GM23338 (cell line): ENCODE measurements around the gene RLF. TPM values are rescaled to one million over a fixed set of nuclear protein-coding genes. Genes with fewer than 3 reads are reported as not detected.

Source experiments
- ATAC-seq: fragments of 200-7000 bp; cut with Tn5 transposase; 3 replicates; pipeline ENCODE4 v1.9.1; 2020
- DNase-seq: peaks from one replicate; pipeline ENCODE4 v3.0.0-alpha.2; 2015; ENCODE audit warnings: low spot score
- H2AFZ ChIP-seq: fragments of 200-600 bp; sonication (generic); 2 replicates; pipeline ENCODE4 v1.8.0; 2016; ENCODE audit warnings: antibody characterized with exemption, mild to moderate bottlenecking, moderate library complexity
- H3F3A ChIP-seq: fragments of 200-600 bp; sonication (generic); replicated peaks from 2 replicates; pipeline ENCODE4 v1.8.0; 2017; ENCODE audit warnings: antibody characterized with exemption, mixed run types, low read depth
- H3K27ac ChIP-seq: fragments of 200-600 bp; sonication (generic); 2 replicates; pipeline ENCODE4 v1.6.1; 2016; ENCODE audit warnings: low read depth
- H3K27me3 ChIP-seq: fragments of 200-600 bp; sonication (generic); 2 replicates; pipeline ENCODE4 v1.8.0; 2016; ENCODE audit warnings: mild to moderate bottlenecking, mixed run types, moderate library complexity; ENCODE audit not compliant: insufficient read depth
- H3K36me3 ChIP-seq: fragments of 200-600 bp; sonication (generic); 2 replicates; pipeline ENCODE4 v1.8.0; 2016; ENCODE audit warnings: mild to moderate bottlenecking; ENCODE audit not compliant: insufficient read depth
- H3K4me1 ChIP-seq: fragments of 200-600 bp; sonication (generic); 2 replicates; pipeline ENCODE4 v1.8.0; 2016; ENCODE audit warnings: mild to moderate bottlenecking, moderate library complexity; ENCODE audit not compliant: insufficient read depth
- H3K4me2 ChIP-seq: fragments of 200-600 bp; sonication (generic); 2 replicates; pipeline ENCODE4 v1.7.1; 2017; ENCODE audit warnings: mixed run types
- H3K4me3 ChIP-seq: fragments of 200-600 bp; sonication (generic); 2 replicates; pipeline ENCODE4 v1.6.1; 2016; ENCODE audit warnings: mixed run types
- H3K79me2 ChIP-seq: fragments of 200-600 bp; sonication (generic); replicated peaks from 2 replicates; pipeline ENCODE4 v1.8.0; 2017; ENCODE audit warnings: mild to moderate bottlenecking; ENCODE audit not compliant: insufficient read depth
- H3K9me2 ChIP-seq: fragments of 200-600 bp; sonication (generic); 2 replicates; pipeline ENCODE4 v1.8.0; 2017; ENCODE audit not compliant: insufficient read depth
- H4K20me1 ChIP-seq: fragments of 200-600 bp; sonication (generic); replicated peaks from 2 replicates; pipeline ENCODE4 v1.8.0; 2017; ENCODE audit warnings: mild to moderate bottlenecking; ENCODE audit not compliant: insufficient read depth
- H3K27ac Mint-ChIP-seq: 2 replicates; pipeline ENCODE4 v1.8.0; 2020; ENCODE audit warnings: inconsistent platforms, mild to moderate bottlenecking, moderate library complexity, mixed read lengths
- H3K27me3 Mint-ChIP-seq: 3 replicates; pipeline ENCODE4 v1.8.0; 2022; ENCODE audit warnings: low read depth, mild to moderate bottlenecking, moderate library complexity, mixed read lengths, inconsistent platforms; ENCODE audit not compliant: insufficient read depth, poor library complexity
- H3K36me3 Mint-ChIP-seq: 3 replicates; pipeline ENCODE4 v1.8.0; 2021; ENCODE audit warnings: low read depth, mild to moderate bottlenecking, inconsistent platforms, moderate library complexity, mixed read lengths
- H3K4me1 Mint-ChIP-seq: 3 replicates; pipeline ENCODE4 v1.8.0; 2020; ENCODE audit warnings: mild to moderate bottlenecking, inconsistent platforms, mixed read lengths
- H3K4me3 Mint-ChIP-seq: 3 replicates; pipeline ENCODE4 v1.8.0; 2021; ENCODE audit warnings: moderate library complexity, mild to moderate bottlenecking, inconsistent platforms, mixed read lengths
- H3K9me3 Mint-ChIP-seq: 3 replicates; pipeline ENCODE4 v1.8.0; 2020; ENCODE audit warnings: moderate library complexity, mild to moderate bottlenecking, inconsistent platforms, mixed read lengths
- CREB1 ChIP-seq: fragments of 250-450 bp; sonication (Bioruptor Pico); IDR thresholded peaks from 2 replicates; pipeline ENCODE4 v1.5.0; 2020; ENCODE audit warnings: low read depth, mild to moderate bottlenecking, moderate library complexity
- CTCF ChIP-seq, 2 experiments: fragments of 200-600 bp in 1 of 2; sonication (generic) in 1 of 2; conservative IDR thresholded peaks; 2 replicates each; pipeline versions ENCODE4 v1.5.1 to v1.6.1; 2016 to 2017; ENCODE audit warnings: antibody characterized with exemption in 2 of 2, low read depth in 2 of 2, mild to moderate bottlenecking in 2 of 2, moderate library complexity in 1 of 2
- EZH2 ChIP-seq: fragments of 200-600 bp; sonication (generic); IDR thresholded peaks from one replicate; pipeline ENCODE4 v1.8.0; 2017; ENCODE audit warnings: antibody characterized with exemption, mild to moderate bottlenecking, low read depth; ENCODE audit not compliant: unreplicated experiment
- EZH2phosphoT487 ChIP-seq: fragments of 200-600 bp; sonication (generic); IDR thresholded peaks from one replicate; pipeline ENCODE4 v1.8.1; 2018; ENCODE audit warnings: antibody characterized with exemption; ENCODE audit not compliant: unreplicated experiment
- JUNB ChIP-seq: IDR thresholded peaks from one replicate; pipeline ENCODE4 v1.6.1; 2016; ENCODE audit warnings: antibody characterized with exemption; ENCODE audit not compliant: unreplicated experiment
- NANOG ChIP-seq: IDR thresholded peaks from 2 replicates; pipeline ENCODE4 v1.6.1; 2016; ENCODE audit warnings: antibody characterized with exemption, borderline replicate concordance
- POLR2AphosphoS5 ChIP-seq: IDR thresholded peaks from 2 replicates; pipeline ENCODE4 v1.6.1; 2016; ENCODE audit warnings: antibody characterized with exemption, low read depth
- REST ChIP-seq: IDR thresholded peaks from one replicate; pipeline ENCODE4 v1.6.1; 2018; ENCODE audit warnings: antibody characterized with exemption; ENCODE audit not compliant: unreplicated experiment
- STAT1 ChIP-seq: IDR thresholded peaks from one replicate; pipeline ENCODE4 v1.6.1; 2016; ENCODE audit warnings: antibody characterized with exemption; ENCODE audit not compliant: unreplicated experiment
- ZNF114 ChIP-seq: fragments of 250-450 bp; sonication (Bioruptor Pico); IDR thresholded peaks from 2 replicates; pipeline ENCODE4 v1.5.0; 2020; ENCODE audit warnings: mild to moderate bottlenecking, moderate library complexity
- ZNF331 ChIP-seq: fragments of 250-450 bp; sonication (Bioruptor Pico); IDR thresholded peaks from 2 replicates; pipeline ENCODE4 v1.5.0; 2020; ENCODE audit warnings: low read depth, mild to moderate bottlenecking, moderate library complexity
- polyA plus RNA-seq: library from polyadenylated mRNA; unstranded; fragments of >200 nt; fragmentation: Nextera tagmentation; extraction: Ambion mirVana; gene quantifications from 2 replicates; pipeline ENCODE4 v1.2.1, GENCODE V29; 2016
- total RNA-seq: library from RNA; depleted of rRNA; stranded (reverse); fragments of >200 nt; shearing (Covaris generic); gene quantifications from 2 replicates; pipeline ENCODE4 v1.2.3, GENCODE V29; 2014
- TF ChIP-seq, protein P1 (sequence below): IDR thresholded peaks from 2 replicates; pipeline ENCODE4 v1.6.1; 2016; ENCODE audit warnings: antibody characterized with exemption
- TF ChIP-seq, protein P2 (sequence below): fragments of 250-450 bp; sonication (Bioruptor Pico); IDR thresholded peaks from 2 replicates; pipeline ENCODE4 v1.5.0; 2020; ENCODE audit warnings: mild to moderate bottlenecking, moderate library complexity

Gene RLF
- total and polyA plus RNA-seq, 2 experiments from 2014 or later, result 6.6 to 21.1 TPM

DNA sequence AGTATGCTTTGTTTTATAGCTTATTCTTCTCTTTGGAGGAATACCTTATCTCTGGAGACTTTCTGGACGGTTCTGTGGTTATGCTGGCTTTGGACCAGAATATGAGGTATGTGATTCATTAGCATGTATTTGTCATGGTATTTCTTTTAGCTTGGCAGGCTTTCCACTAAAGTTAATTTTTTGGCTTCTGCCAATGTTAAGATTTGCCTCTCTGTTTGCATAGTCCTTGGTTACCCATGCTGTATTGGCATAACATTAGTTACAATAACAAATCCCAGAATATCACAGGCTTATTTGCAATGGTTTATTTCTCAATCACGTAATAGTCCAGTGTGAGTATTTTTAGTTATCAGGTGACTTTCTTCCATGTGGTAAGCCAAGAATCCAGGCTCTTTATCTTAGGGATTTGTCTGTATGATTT is 106.6 kb downstream of the RLF start:
- Mint-ChIP-seq H3K27me3 (peaks cover 4% of the 10 kb centered on the region), H3K36me3 (peaks cover 48% of the 10 kb centered on the region), H3K4me3 (no peak overlapping the region), H3K27ac (no peak overlapping the region), H3K9me3 (no peaks in the 10 kb centered on the region), H3K4me1 (no peaks in the 10 kb centered on the region)
- Histone ChIP-seq H3K4me2 (no peak overlapping the region), H3K36me3 (peaks cover 43% of the 10 kb centered on the region), H3K79me2 (peaks cover 24% of the 10 kb centered on the region; the same call in 1 of the 2 replicates), H2AFZ (no peak overlapping the region), H4K20me1 (peaks cover 10% of the 10 kb centered on the region), H3K9me2 (no peaks in the 10 kb centered on the region), H3K4me1 (no peaks in the 10 kb centered on the region), H3K27me3 (no peaks in the 10 kb centered on the region), H3K27ac (no peak overlapping the region), H3F3A (no peaks in the 10 kb centered on the region), H3K4me3 (no peak overlapping the region)
- TF ChIP-seq EZH2 (no peak), POLR2AphosphoS5 (no peak), EZH2phosphoT487 (no peak), REST (no peak), CTCF (conservative IDR thresholded peaks at IDR 0.05; ENCODE audit: low read depth in 2 of 2) (no peak), STAT1 (no peak), JUNB (no peak), CREB1 (CRISPR knock-in tag) (no peak), ZNF331 (no peak), ZNF114 (CRISPR knock-in tag) (no peak), NANOG (no peak)
- TF ChIP-seq, protein P1, sequence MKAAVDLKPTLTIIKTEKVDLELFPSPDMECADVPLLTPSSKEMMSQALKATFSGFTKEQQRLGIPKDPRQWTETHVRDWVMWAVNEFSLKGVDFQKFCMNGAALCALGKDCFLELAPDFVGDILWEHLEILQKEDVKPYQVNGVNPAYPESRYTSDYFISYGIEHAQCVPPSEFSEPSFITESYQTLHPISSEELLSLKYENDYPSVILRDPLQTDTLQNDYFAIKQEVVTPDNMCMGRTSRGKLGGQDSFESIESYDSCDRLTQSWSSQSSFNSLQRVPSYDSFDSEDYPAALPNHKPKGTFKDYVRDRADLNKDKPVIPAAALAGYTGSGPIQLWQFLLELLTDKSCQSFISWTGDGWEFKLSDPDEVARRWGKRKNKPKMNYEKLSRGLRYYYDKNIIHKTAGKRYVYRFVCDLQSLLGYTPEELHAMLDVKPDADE, result no peak
- TF ChIP-seq, protein P2, sequence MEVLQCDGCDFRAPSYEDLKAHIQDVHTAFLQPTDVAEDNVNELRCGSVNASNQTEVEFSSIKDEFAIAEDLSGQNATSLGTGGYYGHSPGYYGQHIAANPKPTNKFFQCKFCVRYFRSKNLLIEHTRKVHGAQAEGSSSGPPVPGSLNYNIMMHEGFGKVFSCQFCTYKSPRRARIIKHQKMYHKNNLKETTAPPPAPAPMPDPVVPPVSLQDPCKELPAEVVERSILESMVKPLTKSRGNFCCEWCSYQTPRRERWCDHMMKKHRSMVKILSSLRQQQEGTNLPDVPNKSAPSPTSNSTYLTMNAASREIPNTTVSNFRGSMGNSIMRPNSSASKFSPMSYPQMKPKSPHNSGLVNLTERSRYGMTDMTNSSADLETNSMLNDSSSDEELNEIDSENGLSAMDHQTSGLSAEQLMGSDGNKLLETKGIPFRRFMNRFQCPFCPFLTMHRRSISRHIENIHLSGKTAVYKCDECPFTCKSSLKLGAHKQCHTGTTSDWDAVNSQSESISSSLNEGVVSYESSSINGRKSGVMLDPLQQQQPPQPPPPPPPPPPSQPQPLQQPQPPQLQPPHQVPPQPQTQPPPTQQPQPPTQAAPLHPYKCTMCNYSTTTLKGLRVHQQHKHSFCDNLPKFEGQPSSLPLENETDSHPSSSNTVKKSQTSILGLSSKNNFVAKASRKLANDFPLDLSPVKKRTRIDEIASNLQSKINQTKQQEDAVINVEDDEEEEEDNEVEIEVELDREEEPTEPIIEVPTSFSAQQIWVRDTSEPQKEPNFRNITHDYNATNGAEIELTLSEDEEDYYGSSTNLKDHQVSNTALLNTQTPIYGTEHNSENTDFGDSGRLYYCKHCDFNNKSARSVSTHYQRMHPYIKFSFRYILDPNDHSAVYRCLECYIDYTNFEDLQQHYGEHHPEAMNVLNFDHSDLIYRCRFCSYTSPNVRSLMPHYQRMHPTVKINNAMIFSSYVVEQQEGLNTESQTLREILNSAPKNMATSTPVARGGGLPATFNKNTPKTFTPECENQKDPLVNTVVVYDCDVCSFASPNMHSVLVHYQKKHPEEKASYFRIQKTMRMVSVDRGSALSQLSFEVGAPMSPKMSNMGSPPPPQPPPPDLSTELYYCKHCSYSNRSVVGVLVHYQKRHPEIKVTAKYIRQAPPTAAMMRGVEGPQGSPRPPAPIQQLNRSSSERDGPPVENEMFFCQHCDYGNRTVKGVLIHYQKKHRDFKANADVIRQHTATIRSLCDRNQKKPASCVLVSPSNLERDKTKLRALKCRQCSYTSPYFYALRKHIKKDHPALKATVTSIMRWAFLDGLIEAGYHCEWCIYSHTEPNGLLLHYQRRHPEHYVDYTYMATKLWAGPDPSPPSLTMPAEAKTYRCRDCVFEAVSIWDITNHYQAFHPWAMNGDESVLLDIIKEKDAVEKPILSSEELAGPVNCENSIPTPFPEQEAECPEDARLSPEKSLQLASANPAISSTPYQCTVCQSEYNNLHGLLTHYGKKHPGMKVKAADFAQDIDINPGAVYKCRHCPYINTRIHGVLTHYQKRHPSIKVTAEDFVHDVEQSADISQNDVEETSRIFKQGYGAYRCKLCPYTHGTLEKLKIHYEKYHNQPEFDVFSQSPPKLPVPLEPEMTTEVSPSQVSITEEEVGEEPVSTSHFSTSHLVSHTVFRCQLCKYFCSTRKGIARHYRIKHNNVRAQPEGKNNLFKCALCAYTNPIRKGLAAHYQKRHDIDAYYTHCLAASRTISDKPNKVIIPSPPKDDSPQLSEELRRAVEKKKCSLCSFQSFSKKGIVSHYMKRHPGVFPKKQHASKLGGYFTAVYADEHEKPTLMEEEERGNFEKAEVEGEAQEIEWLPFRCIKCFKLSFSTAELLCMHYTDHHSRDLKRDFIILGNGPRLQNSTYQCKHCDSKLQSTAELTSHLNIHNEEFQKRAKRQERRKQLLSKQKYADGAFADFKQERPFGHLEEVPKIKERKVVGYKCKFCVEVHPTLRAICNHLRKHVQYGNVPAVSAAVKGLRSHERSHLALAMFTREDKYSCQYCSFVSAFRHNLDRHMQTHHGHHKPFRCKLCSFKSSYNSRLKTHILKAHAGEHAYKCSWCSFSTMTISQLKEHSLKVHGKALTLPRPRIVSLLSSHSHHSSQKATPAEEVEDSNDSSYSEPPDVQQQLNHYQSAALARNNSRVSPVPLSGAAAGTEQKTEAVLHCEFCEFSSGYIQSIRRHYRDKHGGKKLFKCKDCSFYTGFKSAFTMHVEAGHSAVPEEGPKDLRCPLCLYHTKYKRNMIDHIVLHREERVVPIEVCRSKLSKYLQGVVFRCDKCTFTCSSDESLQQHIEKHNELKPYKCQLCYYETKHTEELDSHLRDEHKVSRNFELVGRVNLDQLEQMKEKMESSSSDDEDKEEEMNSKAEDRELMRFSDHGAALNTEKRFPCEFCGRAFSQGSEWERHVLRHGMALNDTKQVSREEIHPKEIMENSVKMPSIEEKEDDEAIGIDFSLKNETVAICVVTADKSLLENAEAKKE, result no peak
- DNase-seq (no peak), ATAC-seq (no peak)
